ENCODE results near the gene FHOD3.

Gene FHOD3

DNA sequence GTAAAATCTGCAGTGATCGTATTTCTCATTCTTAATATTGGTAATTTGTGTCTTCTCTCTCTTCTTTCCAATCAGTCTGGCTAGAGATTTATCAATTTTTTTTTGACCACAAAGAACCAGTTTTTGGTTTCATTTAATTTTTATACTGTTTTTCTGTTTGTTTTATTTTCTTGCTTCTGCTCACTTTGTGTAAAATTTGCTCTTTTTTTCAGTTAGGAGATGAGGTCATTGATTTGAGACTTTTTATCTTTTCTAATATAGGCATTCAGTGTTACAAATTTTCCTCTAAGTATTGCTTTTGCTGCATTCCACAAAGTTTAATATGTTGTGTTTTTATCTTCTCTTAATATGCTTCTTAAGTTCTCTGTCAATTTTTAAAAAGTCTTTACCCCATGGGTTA, 370.8 kb downstream of the FHOD3 start:
- H3K27ac ChIP-seq (ENCODE audit: low read depth, low read length), result no peak overlapping the region
- no peaks in the 10 kb centered on the region for H3K27me3 ChIP-seq (ENCODE audit: insufficient read depth, low read length)
- no peaks in the 10 kb centered on the region for H3K36me3 ChIP-seq (ENCODE audit: insufficient read depth, low read length)
- H3K79me2 ChIP-seq (ENCODE audit: control insufficient read depth, insufficient read depth, low read length, unreplicated experiment), result no peaks in the 10 kb centered on the region
- no peak overlapping the region for H3K4me3 ChIP-seq (ENCODE audit: low read depth, low read length)
- no peak overlapping the region for H2AFZ ChIP-seq (ENCODE audit: low read length, unreplicated experiment)
- H3K4me1 ChIP-seq (ENCODE audit: control insufficient read depth, insufficient read depth, low read length, unreplicated experiment), result peaks cover 12% of the 10 kb centered on the region

DNA sequence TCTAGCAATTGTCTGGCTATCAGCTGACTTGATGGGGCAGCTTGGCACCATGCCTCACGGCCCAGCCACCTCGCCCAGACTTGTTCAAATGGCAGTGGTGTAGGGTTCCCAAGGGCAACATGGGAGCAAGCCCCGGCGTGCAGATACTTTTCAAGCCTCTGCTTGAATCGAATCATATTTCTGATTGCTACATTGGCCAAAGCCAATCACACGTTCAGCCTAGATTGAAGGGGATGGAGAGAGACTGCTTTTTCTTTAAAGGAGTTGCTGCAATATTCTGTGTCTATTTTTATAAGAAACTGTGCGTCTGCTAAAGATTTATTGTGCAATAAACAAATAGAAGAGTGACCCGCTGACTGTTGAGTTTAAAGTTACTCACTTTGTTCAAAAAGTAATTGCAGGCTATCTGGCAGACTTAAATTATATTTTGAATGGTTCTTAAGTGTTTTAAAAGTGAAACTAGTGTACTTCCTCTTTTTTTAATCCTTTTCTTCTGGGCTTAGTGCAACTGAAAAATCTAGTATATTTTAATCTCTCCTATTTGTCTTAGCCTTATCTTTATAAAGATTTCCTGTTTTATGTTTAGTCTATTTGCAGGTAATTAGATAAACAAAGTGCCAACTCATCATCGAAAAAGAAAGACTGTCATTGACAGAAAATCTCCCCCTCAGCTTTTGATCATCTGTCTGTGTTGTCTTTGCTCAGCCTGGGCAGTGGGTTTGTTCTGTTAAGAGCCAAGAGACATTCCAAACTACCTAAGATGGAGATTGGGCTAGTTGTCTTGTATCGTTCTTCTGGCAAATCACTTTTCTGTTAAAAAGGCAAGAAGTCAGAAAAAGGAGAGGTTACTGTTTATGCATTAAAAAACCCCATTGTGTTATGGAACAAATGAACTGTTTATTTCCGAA, 375.2 kb downstream of the FHOD3 start:
- Histone ChIP-seq H3K4me3 (ENCODE audit: low read depth, low read length) (peak overlapping the region; percentile 76), H3K36me3 (ENCODE audit: insufficient read depth, low read length) (0 out of 2 replicates have a peak, but pooled peaks cover 3% of the 10 kb centered on the region), H2AFZ (ENCODE audit: low read length, unreplicated experiment) (peak overlapping the region; percentile 79), H3K4me1 (ENCODE audit: control insufficient read depth, insufficient read depth, low read length, unreplicated experiment) (peaks cover 15% of the 10 kb centered on the region), H3K27me3 (ENCODE audit: insufficient read depth, low read length) (no peaks in the 10 kb centered on the region), H3K79me2 (ENCODE audit: control insufficient read depth, insufficient read depth, low read length, unreplicated experiment) (no peaks in the 10 kb centered on the region), H3K27ac (ENCODE audit: low read depth, low read length) (peak overlapping the region; percentile 83)

DNA sequence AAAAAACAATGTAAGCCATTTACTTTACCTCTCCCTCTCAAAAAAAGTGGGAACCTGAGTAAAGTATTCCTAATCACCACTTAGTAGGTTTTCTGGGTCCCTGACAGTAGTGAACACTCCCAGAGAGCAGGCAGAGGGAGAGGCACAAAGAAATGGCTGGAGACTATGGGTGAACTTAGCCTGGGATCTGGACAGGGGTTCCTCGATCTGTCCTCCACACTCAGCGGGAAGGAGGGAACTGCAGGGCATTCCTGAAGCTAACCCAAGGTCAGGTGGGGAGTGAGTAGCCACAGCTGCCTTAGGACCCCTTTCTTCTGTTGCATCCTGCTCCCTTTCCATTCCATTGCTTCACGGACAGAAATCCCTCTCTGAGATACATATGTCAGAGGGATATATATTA, 375.9 kb downstream of the FHOD3 start:
- Histone ChIP-seq H3K27ac (ENCODE audit: low read depth, low read length) (peak overlapping the region; percentile 83), H3K4me1 (ENCODE audit: control insufficient read depth, insufficient read depth, low read length, unreplicated experiment) (peaks cover 15% of the 10 kb centered on the region), H3K79me2 (ENCODE audit: control insufficient read depth, insufficient read depth, low read length, unreplicated experiment) (no peaks in the 10 kb centered on the region), H3K27me3 (ENCODE audit: insufficient read depth, low read length) (no peaks in the 10 kb centered on the region), H3K36me3 (ENCODE audit: insufficient read depth, low read length) (0 out of 2 replicates have a peak, but pooled peaks cover 3% of the 10 kb centered on the region), H2AFZ (ENCODE audit: low read length, unreplicated experiment) (peak overlapping the region; percentile 79), H3K4me3 (ENCODE audit: low read depth, low read length) (peak overlapping the region; percentile 76)

DNA sequence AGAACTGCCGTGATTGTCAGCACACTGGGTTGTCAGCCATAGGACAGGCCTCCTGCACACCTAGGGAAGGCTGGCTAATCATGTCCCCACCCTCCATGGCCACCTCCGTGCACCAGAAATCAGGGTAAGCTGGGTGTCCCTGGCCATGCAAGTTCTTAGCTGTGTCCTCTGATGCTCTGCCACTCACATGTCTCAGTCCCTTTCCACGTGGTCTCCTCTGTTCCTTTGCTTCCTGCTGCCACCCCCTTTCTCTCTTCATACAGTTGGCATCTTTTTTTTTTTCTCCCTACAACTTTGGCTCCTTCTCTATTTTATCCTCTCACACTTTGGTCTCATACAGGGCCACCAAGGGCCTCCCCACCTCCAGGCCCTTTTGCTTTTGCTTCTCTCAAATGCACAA, 377.6 kb downstream of the FHOD3 start:
- H3K36me3 ChIP-seq (ENCODE audit: insufficient read depth, low read length), result 0 out of 2 replicates have a peak, but pooled peaks cover 3% of the 10 kb centered on the region
- no peaks in the 10 kb centered on the region for H3K27me3 ChIP-seq (ENCODE audit: insufficient read depth, low read length)
- H3K79me2 ChIP-seq (ENCODE audit: control insufficient read depth, insufficient read depth, low read length, unreplicated experiment), result no peaks in the 10 kb centered on the region
- no peak overlapping the region for H3K27ac ChIP-seq (ENCODE audit: low read depth, low read length)
- no peak overlapping the region for H3K4me3 ChIP-seq (ENCODE audit: low read depth, low read length)
- no peak overlapping the region for H2AFZ ChIP-seq (ENCODE audit: low read length, unreplicated experiment)
- peaks cover 15% of the 10 kb centered on the region for H3K4me1 ChIP-seq (ENCODE audit: control insufficient read depth, insufficient read depth, low read length, unreplicated experiment)

DNA sequence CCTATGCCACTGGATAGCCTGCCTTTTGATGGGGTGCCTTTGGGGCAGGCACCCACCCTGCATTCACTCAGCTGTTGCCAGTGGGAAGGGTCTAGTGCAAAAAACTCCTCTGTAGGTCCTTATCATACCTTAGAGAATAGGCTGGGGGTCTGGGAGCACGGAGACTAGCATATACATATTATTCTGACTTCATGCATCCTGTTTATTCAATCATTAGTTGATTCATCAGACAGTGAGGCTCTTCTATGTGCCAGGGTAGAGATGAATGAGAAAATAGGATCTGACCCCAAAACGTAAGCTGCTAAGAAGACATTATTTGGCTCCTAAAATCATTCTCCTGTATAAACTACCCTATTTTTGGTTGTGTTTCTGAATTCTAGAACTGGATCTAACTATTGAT, 378.0 kb downstream of the FHOD3 start:
- no peak overlapping the region for H3K4me3 ChIP-seq (ENCODE audit: low read depth, low read length)
- no peaks in the 10 kb centered on the region for H3K27me3 ChIP-seq (ENCODE audit: insufficient read depth, low read length)
- no peak overlapping the region for H2AFZ ChIP-seq (ENCODE audit: low read length, unreplicated experiment)
- no peak overlapping the region for H3K27ac ChIP-seq (ENCODE audit: low read depth, low read length)
- 0 out of 2 replicates have a peak, but pooled peaks cover 3% of the 10 kb centered on the region for H3K36me3 ChIP-seq (ENCODE audit: insufficient read depth, low read length)
- H3K79me2 ChIP-seq (ENCODE audit: control insufficient read depth, insufficient read depth, low read length, unreplicated experiment), result no peaks in the 10 kb centered on the region
- peaks cover 15% of the 10 kb centered on the region for H3K4me1 ChIP-seq (ENCODE audit: control insufficient read depth, insufficient read depth, low read length, unreplicated experiment)

DNA sequence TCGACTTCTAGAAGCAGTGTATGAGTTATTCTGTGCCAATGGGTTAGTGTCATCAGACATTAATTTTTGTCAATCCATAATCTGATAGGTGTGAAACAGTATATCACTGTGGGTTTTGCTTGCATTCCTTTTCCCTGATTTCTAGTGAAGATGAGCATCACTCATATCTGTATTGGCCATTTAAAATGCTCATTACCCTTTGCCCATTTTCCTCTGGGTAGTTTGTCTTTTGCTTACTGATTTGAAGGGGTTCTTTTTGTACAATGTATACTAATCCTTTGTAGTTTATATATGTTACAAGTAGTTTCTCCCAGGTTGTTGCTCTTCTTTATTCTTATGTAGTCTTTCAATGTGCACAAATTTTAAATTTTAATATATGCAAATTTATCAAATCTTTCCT, 379.1 kb downstream of the FHOD3 start:
- H2AFZ ChIP-seq (ENCODE audit: low read length, unreplicated experiment), result no peak overlapping the region
- no peak overlapping the region for H3K27ac ChIP-seq (ENCODE audit: low read depth, low read length)
- no peak overlapping the region for H3K4me3 ChIP-seq (ENCODE audit: low read depth, low read length)
- no peaks in the 10 kb centered on the region for H3K79me2 ChIP-seq (ENCODE audit: control insufficient read depth, insufficient read depth, low read length, unreplicated experiment)
- 0 out of 2 replicates have a peak, but pooled peaks cover 3% of the 10 kb centered on the region for H3K36me3 ChIP-seq (ENCODE audit: insufficient read depth, low read length)
- H3K4me1 ChIP-seq (ENCODE audit: control insufficient read depth, insufficient read depth, low read length, unreplicated experiment), result peaks cover 15% of the 10 kb centered on the region
- H3K27me3 ChIP-seq (ENCODE audit: insufficient read depth, low read length), result no peaks in the 10 kb centered on the region

DNA sequence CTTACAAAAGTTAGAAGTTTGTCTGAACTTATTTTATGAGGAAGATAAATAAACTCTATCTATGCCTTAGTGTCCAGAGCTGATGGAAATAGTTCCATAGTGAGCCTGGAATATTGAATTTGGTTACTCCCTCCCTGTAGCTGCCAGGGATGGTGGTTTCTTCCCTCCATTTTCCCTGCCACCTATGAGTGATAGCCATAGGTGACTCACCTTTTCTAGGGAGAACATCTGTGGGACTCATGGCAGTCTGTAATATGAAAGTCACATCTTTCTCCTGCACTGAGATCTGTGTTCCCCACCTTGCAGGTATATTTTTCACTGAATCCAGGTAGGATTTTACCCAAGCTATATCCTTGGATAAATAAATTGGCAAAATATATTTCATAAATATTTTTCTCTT, 382.5 kb downstream of the FHOD3 start:
- H3K79me2 ChIP-seq (ENCODE audit: control insufficient read depth, insufficient read depth, low read length, unreplicated experiment), result no peaks in the 10 kb centered on the region
- H3K27me3 ChIP-seq (ENCODE audit: insufficient read depth, low read length), result no peaks in the 10 kb centered on the region
- no peak overlapping the region for H2AFZ ChIP-seq (ENCODE audit: low read length, unreplicated experiment)
- H3K4me1 ChIP-seq (ENCODE audit: control insufficient read depth, insufficient read depth, low read length, unreplicated experiment), result no peaks in the 10 kb centered on the region
- 0 out of 2 replicates have a peak, but pooled peaks cover 3% of the 10 kb centered on the region for H3K36me3 ChIP-seq (ENCODE audit: insufficient read depth, low read length)
- no peak overlapping the region for H3K4me3 ChIP-seq (ENCODE audit: low read depth, low read length)
- H3K27ac ChIP-seq (ENCODE audit: low read depth, low read length), result no peak overlapping the region

DNA sequence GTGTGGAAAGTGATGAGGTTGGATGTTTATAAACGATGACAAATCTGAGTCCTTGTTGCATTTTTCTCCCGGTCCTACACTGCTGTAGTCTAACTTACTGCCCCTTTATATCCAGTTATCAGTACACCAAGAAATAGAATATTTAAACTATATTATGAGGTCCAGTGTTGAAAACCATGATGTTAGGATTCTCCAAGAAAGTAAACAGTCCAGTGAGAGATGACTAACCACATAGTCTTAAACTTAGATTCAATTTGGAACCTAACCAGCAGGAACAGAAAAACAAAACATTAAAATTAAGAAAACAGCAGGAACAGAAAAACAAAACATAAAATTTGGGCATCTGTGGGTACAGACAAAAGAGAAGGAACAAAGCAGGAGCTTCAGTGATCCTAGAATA, 388.1 kb downstream of the FHOD3 start:
- no peaks in the 10 kb centered on the region for H3K79me2 ChIP-seq (ENCODE audit: control insufficient read depth, insufficient read depth, low read length, unreplicated experiment)
- no peak overlapping the region for H3K4me3 ChIP-seq (ENCODE audit: low read depth, low read length)
- no peak overlapping the region for H2AFZ ChIP-seq (ENCODE audit: low read length, unreplicated experiment)
- no peaks in the 10 kb centered on the region for H3K4me1 ChIP-seq (ENCODE audit: control insufficient read depth, insufficient read depth, low read length, unreplicated experiment)
- H3K36me3 ChIP-seq (ENCODE audit: insufficient read depth, low read length), result no peaks in the 10 kb centered on the region
- no peak overlapping the region for H3K27ac ChIP-seq (ENCODE audit: low read depth, low read length)
- H3K27me3 ChIP-seq (ENCODE audit: insufficient read depth, low read length), result no peaks in the 10 kb centered on the region

DNA sequence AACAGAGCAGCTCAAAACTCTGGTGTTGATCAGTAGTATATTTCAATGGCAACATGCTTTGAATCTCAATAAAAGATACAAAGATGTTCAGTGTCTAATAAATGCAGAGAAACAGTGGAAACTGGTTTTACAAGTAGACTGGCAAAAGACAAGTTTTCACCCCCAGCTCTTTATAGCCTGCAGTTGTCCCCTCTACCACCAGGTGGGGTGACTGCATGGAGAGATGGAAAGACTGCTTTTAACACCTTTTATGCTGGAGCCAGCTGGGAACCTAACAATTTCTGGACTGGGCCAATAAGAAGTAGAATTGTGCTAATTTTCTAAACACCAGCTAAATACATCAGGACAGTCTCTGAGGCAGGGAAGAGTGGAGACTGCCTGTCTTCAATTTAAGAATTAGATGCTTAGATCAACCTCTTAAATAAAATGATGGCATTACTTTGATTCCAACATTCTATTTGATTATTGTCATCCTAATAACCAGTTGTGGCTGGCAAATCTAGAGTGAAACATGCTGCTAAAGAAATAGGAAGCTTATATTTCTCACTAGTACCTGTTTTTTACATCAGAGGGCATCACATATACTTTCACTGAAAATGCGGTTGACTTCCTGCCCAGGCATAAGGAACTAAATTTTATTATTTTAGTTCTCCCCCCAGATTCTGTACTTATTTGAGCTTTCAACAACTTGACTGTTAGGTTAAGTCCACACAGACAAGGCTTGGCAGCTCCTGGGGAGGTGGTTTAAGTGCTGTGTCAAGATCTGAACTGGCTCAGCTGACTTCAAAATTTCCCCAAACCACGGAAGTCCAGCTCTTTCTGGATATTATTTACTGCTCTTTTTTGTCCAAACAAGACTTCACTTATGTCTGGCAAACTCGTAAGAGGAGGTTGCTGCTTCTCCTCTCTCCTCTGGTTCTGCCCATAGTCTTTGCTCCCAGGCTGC, 390.8 kb downstream of the FHOD3 start:
- Histone ChIP-seq H2AFZ (ENCODE audit: low read length, unreplicated experiment) (no peak overlapping the region), H3K27ac (ENCODE audit: low read depth, low read length) (no peak overlapping the region)

DNA sequence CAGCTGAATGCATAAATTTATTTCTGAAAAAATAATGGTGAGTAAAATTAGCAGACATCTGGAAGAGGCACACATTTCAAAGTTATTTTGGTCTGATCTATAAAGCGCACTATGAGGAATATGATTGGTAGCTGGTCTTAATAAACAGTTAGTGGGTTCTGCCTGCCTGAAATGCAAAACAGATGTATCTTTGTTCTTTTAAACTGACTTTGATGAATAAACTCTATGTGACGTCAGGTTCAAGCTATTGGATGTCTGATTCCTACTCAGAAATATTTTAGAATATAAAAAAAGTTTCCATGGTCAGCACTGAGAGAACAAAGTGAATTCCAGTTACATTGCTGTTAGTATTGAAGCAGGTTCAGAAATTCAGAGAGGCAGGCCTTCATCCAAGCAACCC, 394.9 kb downstream of the FHOD3 start:
- Histone ChIP-seq H3K27ac (ENCODE audit: low read depth, low read length) (no peak overlapping the region), H3K4me1 (ENCODE audit: control insufficient read depth, insufficient read depth, low read length, unreplicated experiment) (no peaks in the 10 kb centered on the region), H3K4me3 (ENCODE audit: low read depth, low read length) (no peak overlapping the region), H2AFZ (ENCODE audit: low read length, unreplicated experiment) (no peak overlapping the region), H3K36me3 (ENCODE audit: insufficient read depth, low read length) (no peaks in the 10 kb centered on the region), H3K27me3 (ENCODE audit: insufficient read depth, low read length) (peaks cover 23% of the 10 kb centered on the region), H3K79me2 (ENCODE audit: control insufficient read depth, insufficient read depth, low read length, unreplicated experiment) (no peaks in the 10 kb centered on the region)

More for the DNA sequence above, 390.8 kb downstream of the FHOD3 start:
- no peaks in the 10 kb centered on the region for H3K36me3 ChIP-seq (ENCODE audit: insufficient read depth, low read length)
- H3K79me2 ChIP-seq (ENCODE audit: control insufficient read depth, insufficient read depth, low read length, unreplicated experiment), result no peaks in the 10 kb centered on the region
- no peak overlapping the region for H3K4me3 ChIP-seq (ENCODE audit: low read depth, low read length)
- peaks cover 8% of the 10 kb centered on the region for H3K27me3 ChIP-seq (ENCODE audit: insufficient read depth, low read length)
- H3K4me1 ChIP-seq (ENCODE audit: control insufficient read depth, insufficient read depth, low read length, unreplicated experiment), result no peaks in the 10 kb centered on the region

Data from ACC112 (cell line).